GM12878 (cell line): ENCODE data around the gene PRELID2. TPM values are rescaled to one million over a fixed set of nuclear protein-coding genes. Genes with fewer than 3 reads are reported as not detected.

Source experiments
- ATAC-seq: fragments of 200-7000 bp; cut with Tn5 transposase; 3 replicates; pipeline ENCODE4 v1.9.1; 2020; ENCODE audit warnings: mild to moderate bottlenecking, moderate library complexity
- BruUV-seq: library from RNA; stranded (reverse); fragments of 400-500 nt; replicated peaks from 2 replicates; lab custom pipeline; 2021; lab: Mats Ljungman, UMichigan
- CTCF ChIA-PET: fragments of 300-600 bp; sonication (Branson Sonifier 250); formaldehyde crosslinking; extraction: SDS; loops from one replicate; lab custom pipeline; 2021; ENCODE audit warnings: inconsistent platforms; lab: Yijun Ruan, JAX
- POLR2A ChIA-PET: fragments of 350-600 bp; formaldehyde crosslinking; extraction: SDS; loops from one replicate; lab custom pipeline; 2021; ENCODE audit warnings: inconsistent platforms; lab: Charles Lee
- RAD21 ChIA-PET: fragments of 300-600 bp; sonication (Branson Sonifier 250); formaldehyde crosslinking; loops from one replicate; lab custom pipeline; 2023; ENCODE audit warnings: antibody characterized with exemption; ENCODE audit not compliant: unreplicated experiment; lab: Charles Lee
- SMC1A ChIA-PET: fragments of 300-600 bp; sonication (Branson Sonifier 250); formaldehyde crosslinking; loops from one replicate; lab custom pipeline; 2023; ENCODE audit not compliant: unreplicated experiment, uncharacterized antibody; lab: Charles Lee
- DNase-seq: peaks from one replicate; pipeline ENCODE4 v3.0.0-alpha.2; 2011; ENCODE audit warnings: low read depth, low spot score
- FAIRE-seq: peaks from 3 replicates; lab custom pipeline; 2011; peaks lifted over from hg19 to GRCh38; lab: Jason Lieb, UNC
- H2AFZ ChIP-seq: 2 replicates; pipeline ENCODE4 v1.6.0; 2011; ENCODE audit warnings: low read depth, low read length, control low read depth; ENCODE audit not compliant: control insufficient read depth
- H3K27ac ChIP-seq: 2 replicates; pipeline ENCODE4 v1.5.1; 2011; ENCODE audit warnings: control low read depth; ENCODE audit not compliant: control insufficient read depth, insufficient read depth
- H3K27me3 ChIP-seq, 2 experiments: replicated peaks in 1 of 2; 2 replicates each; pipeline versions ENCODE4 v1.6.0 to v1.6.1; 2011; ENCODE audit warnings: low read length in 1 of 2; ENCODE audit not compliant: control insufficient read depth in 2 of 2, insufficient read depth in 2 of 2
- H3K36me3 ChIP-seq, 2 experiments: 2 replicates each; pipeline ENCODE4 v1.5.1; 2011; ENCODE audit warnings: low read length in 1 of 2; ENCODE audit not compliant: control insufficient read depth in 2 of 2, insufficient read depth in 2 of 2
- H3K4me1 ChIP-seq: 2 replicates; pipeline ENCODE4 v1.6.1; 2011; ENCODE audit warnings: mild to moderate bottlenecking, low read length, moderate library complexity, mixed read lengths; ENCODE audit not compliant: control insufficient read depth, insufficient read depth
- H3K4me2 ChIP-seq: 2 replicates; pipeline ENCODE4 v1.6.0; 2011; ENCODE audit warnings: control low read depth; ENCODE audit not compliant: control insufficient read depth, insufficient read depth
- H3K4me3 ChIP-seq: fragments of 200-600 bp; sonication (generic); 2 replicates; pipeline ENCODE4 v1.5.1; 2016
- H3K79me2 ChIP-seq: 2 replicates; pipeline ENCODE4 v1.6.0; 2011; ENCODE audit warnings: low read length; ENCODE audit not compliant: control insufficient read depth, insufficient read depth
- H3K9ac ChIP-seq: 2 replicates; pipeline ENCODE4 v1.8.0; 2011; ENCODE audit warnings: low read length, control low read depth, mixed read lengths; ENCODE audit not compliant: control insufficient read depth, insufficient read depth
- H3K9me3 ChIP-seq: replicated peaks from 3 replicates; pipeline ENCODE4 v1.5.1; 2011; ENCODE audit warnings: mild to moderate bottlenecking, low read length; ENCODE audit not compliant: control insufficient read depth, insufficient read depth
- H4K20me1 ChIP-seq: 2 replicates; pipeline ENCODE4 v1.6.0; 2011; ENCODE audit not compliant: control insufficient read depth, insufficient read depth
- CHD1 ChIP-seq: IDR thresholded peaks from 2 replicates; pipeline ENCODE4 v1.6.1; 2012; ENCODE audit warnings: low read depth, low read length, improper control_type of control experiment
- CHD2 ChIP-seq: IDR thresholded peaks from 2 replicates; pipeline ENCODE4 v1.6.1; 2011; ENCODE audit warnings: low read depth, low read length, improper control_type of control experiment, borderline replicate concordance
- CHD4 ChIP-seq: fragments of 200-600 bp; sonication (generic); IDR thresholded peaks from 2 replicates; pipeline ENCODE4 v1.6.1; 2016; ENCODE audit warnings: mild to moderate bottlenecking
- KLF5 ChIP-seq: fragments of 450-650 bp; IDR thresholded peaks from 2 replicates; pipeline ENCODE4 v1.6.1; 2014; ENCODE audit warnings: mild to moderate bottlenecking; ENCODE audit not compliant: partially characterized antibody
- LARP7 ChIP-seq: fragments of 450-650 bp; IDR thresholded peaks from 2 replicates; pipeline ENCODE4 v1.6.1; 2017; ENCODE audit warnings: mild to moderate bottlenecking
- PML ChIP-seq: IDR thresholded peaks from 2 replicates; pipeline ENCODE4 v1.6.1; 2012; ENCODE audit warnings: low read length, inconsistent platforms
- POLR2AphosphoS5 ChIP-seq: IDR thresholded peaks from 2 replicates; pipeline ENCODE4 v1.6.1; 2011; ENCODE audit warnings: mild to moderate bottlenecking, low read length, inconsistent platforms
- RB1 ChIP-seq: fragments of 450-650 bp; formaldehyde crosslinking; IDR thresholded peaks from 2 replicates; pipeline ENCODE4 v1.6.1; 2017; ENCODE audit warnings: mild to moderate bottlenecking, borderline replicate concordance
- RELA ChIP-seq: fragments of 450-650 bp; IDR thresholded peaks from 2 replicates; pipeline ENCODE4 v1.8.0; 2014; ENCODE audit warnings: borderline replicate concordance; ENCODE audit not compliant: partially characterized antibody
- TCF7 ChIP-seq: IDR thresholded peaks from 2 replicates; pipeline ENCODE4 v1.6.1; 2014; ENCODE audit warnings: antibody characterized with exemption, borderline replicate concordance
- ZNF274 ChIP-seq: IDR thresholded peaks from one replicate; pipeline ENCODE4 v1.8.0; 2011; ENCODE audit not compliant: insufficient read length, insufficient read depth
- ZSCAN29 ChIP-seq: fragments of 450-650 bp; IDR thresholded peaks from 2 replicates; pipeline ENCODE4 v1.6.1; 2017; ENCODE audit warnings: mild to moderate bottlenecking, moderate library complexity
- WGBS: methylation state at CpG from one replicate; pipeline ENCODE4 v1.1.6; 2016; ENCODE audit warnings: low lambda C conversion rate; ENCODE audit not compliant: insufficient replicate concordance, insufficient coverage; ENCODE audit errors: missing lambda C conversion rate; 5-methylcytosine and 5-hydroxymethylcytosine counted together
- in situ Hi-C: fragments of 300-500 bp; cut with MboI; formaldehyde crosslinking; loops from 9 replicates; pipeline ENCODE4 v1.14.3; 2018; ENCODE audit warnings: mixed read lengths
- intact Hi-C: fragments of 100-400 bp; cut with micrococcal nuclease; formaldehyde crosslinking; loops from one replicate; pipeline ENCODE4 v1.14.2; 2022; ENCODE audit not compliant: unreplicated experiment
- polyA plus RNA-seq, 11 experiments: library from polyadenylated mRNA; depleted of rRNA in 4 of 11; unstranded in 6 of 11; stranded (reverse) in 5 of 11; fragments of >200 nt; fragmentation: Nextera tagmentation in 4 of 11; fragmentation: Illumina TruSeq in 1 of 11; extraction: Ambion mirVana in 4 of 11; extraction: Trizol in 1 of 11; gene quantifications; 1 replicate in 1 of 11; 2 replicates in 10 of 11; pipeline versions ENCODE4 v1.2.1 to v1.2.3, GENCODE V29; 2011 to 2016; ENCODE audit warnings: inconsistent platforms in 2 of 11, missing spikeins in 2 of 11, low read depth in 1 of 11
- total RNA-seq, 4 experiments: library from RNA; depleted of rRNA in 3 of 4; stranded (reverse); fragments of >200 nt in 3 of 4; fragmentation: Illumina TruSeq in 1 of 4; extraction: Trizol in 1 of 4; gene quantifications; 2 replicates each; pipeline versions ENCODE4 v1.2.1 to v1.2.3, GENCODE V29; 2013 to 2021
- TF ChIP-seq, protein P1 (sequence below): fragments of 450-650 bp; IDR thresholded peaks from 2 replicates; pipeline ENCODE4 v1.6.1; 2016; ENCODE audit warnings: mild to moderate bottlenecking
- TF ChIP-seq, protein P2 (sequence below): IDR thresholded peaks from 2 replicates; pipeline ENCODE4 v1.6.1; 2011; ENCODE audit warnings: low read depth, low read length, improper control_type of control experiment, borderline replicate concordance
- TF ChIP-seq, protein P3 (sequence below): fragments of 150-350 bp; IDR thresholded peaks from 2 replicates; pipeline ENCODE4 v1.6.1; 2016; ENCODE audit warnings: low read depth, low read length

PRELID2 gene
- total and polyA plus RNA-seq, 10 of the 15 experiments (the other 5 are each of a cell fraction or from before 2014, with no cell fraction given), result 0.07 to 0.31 (median 0.13) TPM; not detected in 5

DNA sequence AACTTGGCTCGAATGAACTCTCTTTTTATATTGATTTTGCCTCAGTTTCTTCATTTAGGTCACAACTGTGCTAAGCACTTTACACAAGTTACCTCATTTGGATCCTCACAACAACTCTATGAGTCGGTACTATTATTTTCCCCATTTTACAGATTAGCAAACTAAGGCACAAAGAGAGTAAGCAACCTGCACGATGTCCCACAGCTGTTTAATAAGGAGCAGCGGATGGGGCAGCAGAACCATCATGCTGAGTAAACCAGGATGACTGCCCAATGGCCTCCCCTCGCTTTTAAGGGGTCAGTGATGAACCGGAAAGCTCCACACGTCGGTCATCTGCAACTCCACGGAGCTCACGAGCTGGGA is 607 bp downstream of the PRELID2 start:
- Histone ChIP-seq H3K4me3 (peak overlapping the region; percentile 58; the same call in 1 of the 2 replicates), H3K79me2 (no peaks in the 10 kb centered on the region), H3K4me1 (no peaks in the 10 kb centered on the region), H3K27ac (no peak overlapping the region), H3K9ac (no peak overlapping the region), H3K36me3 (no peaks in the 10 kb centered on the region), H2AFZ (peak overlapping the region; percentile 51), H3K9me3 (no peaks in the 10 kb centered on the region), H3K27me3 (no peaks in the 10 kb centered on the region; a peak in 2 of 4 replicates), H3K4me2 (peak overlapping the region; percentile 85; the same call in 1 of the 2 replicates), H4K20me1 (no peaks in the 10 kb centered on the region)
- no peak for FAIRE-seq
- ChIA-PET RAD21 (no interaction called here), CTCF (interaction anchor here (0.5 to 1.2 kb wide), 3 partner anchors 9 to 1924 kb away, joined by 3 to 4 read pairs (median 3); no protein-coding TSS in a partner anchor), SMC1A (no interaction called here), POLR2A (interaction anchor here (0.6 kb wide), 1 partner anchor 1452 kb away, joined by 3 read pairs; no protein-coding TSS in a partner anchor)
- no peak for TF ChIP-seq KLF5
- no peak for TF ChIP-seq CHD4
- no peak for TF ChIP-seq ZNF274
- TF ChIP-seq PML, result no peak
- TF ChIP-seq RB1, result no peak
- TF ChIP-seq ZSCAN29, result no peak
- no peak for TF ChIP-seq POLR2AphosphoS5
- TF ChIP-seq CHD1, result no peak
- TF ChIP-seq, protein P1, sequence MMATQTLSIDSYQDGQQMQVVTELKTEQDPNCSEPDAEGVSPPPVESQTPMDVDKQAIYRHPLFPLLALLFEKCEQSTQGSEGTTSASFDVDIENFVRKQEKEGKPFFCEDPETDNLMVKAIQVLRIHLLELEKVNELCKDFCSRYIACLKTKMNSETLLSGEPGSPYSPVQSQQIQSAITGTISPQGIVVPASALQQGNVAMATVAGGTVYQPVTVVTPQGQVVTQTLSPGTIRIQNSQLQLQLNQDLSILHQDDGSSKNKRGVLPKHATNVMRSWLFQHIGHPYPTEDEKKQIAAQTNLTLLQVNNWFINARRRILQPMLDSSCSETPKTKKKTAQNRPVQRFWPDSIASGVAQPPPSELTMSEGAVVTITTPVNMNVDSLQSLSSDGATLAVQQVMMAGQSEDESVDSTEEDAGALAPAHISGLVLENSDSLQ, result no peak
- no peak for TF ChIP-seq TCF7
- TF ChIP-seq CHD2, result no peak
- TF ChIP-seq, protein P2, sequence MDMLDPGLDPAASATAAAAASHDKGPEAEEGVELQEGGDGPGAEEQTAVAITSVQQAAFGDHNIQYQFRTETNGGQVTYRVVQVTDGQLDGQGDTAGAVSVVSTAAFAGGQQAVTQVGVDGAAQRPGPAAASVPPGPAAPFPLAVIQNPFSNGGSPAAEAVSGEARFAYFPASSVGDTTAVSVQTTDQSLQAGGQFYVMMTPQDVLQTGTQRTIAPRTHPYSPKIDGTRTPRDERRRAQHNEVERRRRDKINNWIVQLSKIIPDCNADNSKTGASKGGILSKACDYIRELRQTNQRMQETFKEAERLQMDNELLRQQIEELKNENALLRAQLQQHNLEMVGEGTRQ, result no peak
- no peak for TF ChIP-seq LARP7
- no peak for TF ChIP-seq RELA
- TF ChIP-seq, protein P3, sequence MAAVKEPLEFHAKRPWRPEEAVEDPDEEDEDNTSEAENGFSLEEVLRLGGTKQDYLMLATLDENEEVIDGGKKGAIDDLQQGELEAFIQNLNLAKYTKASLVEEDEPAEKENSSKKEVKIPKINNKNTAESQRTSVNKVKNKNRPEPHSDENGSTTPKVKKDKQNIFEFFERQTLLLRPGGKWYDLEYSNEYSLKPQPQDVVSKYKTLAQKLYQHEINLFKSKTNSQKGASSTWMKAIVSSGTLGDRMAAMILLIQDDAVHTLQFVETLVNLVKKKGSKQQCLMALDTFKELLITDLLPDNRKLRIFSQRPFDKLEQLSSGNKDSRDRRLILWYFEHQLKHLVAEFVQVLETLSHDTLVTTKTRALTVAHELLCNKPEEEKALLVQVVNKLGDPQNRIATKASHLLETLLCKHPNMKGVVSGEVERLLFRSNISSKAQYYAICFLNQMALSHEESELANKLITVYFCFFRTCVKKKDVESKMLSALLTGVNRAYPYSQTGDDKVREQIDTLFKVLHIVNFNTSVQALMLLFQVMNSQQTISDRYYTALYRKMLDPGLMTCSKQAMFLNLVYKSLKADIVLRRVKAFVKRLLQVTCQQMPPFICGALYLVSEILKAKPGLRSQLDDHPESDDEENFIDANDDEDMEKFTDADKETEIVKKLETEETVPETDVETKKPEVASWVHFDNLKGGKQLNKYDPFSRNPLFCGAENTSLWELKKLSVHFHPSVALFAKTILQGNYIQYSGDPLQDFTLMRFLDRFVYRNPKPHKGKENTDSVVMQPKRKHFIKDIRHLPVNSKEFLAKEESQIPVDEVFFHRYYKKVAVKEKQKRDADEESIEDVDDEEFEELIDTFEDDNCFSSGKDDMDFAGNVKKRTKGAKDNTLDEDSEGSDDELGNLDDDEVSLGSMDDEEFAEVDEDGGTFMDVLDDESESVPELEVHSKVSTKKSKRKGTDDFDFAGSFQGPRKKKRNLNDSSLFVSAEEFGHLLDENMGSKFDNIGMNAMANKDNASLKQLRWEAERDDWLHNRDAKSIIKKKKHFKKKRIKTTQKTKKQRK, result no peak
- ATAC-seq, result no peak
- BruUV-seq, result no TSS peak
- WGBS, result 69% methylated on average over 10 of the region's 10 CpGs
- no peak for DNase-seq
- in situ Hi-C loops (no loop called here), intact Hi-C loops (no loop called here)
